Natural killer cell (primary cell): ENCODE data around the gene CDH6. TPM values are rescaled to one million over a fixed set of nuclear protein-coding genes. Genes with fewer than 3 reads are reported as not detected.

ENCODE experiments used
- ATAC-seq, 3 donors: fragments of 150-1000 bp in 2 of 3; fragments of 200-7000 bp in 1 of 3; cut with Tn5 transposase; 1 replicate in 1 of 3; 2 replicates in 2 of 3; pipeline ENCODE4 v1.10.0; 2021; ENCODE audit warnings: mild to moderate bottlenecking in 2 of 3, moderate library complexity in 2 of 3
- DNase-seq, 2 donors: peaks; one replicate each; pipeline versions ENCODE4 v3.0.0 to v3.0.0-alpha.2; 2013 to 2021; ENCODE audit warnings: mixed read lengths in 1 of 2
- H3K27ac ChIP-seq: one replicate; pipeline ENCODE4 v1.5.1; 2013; ENCODE audit warnings: mild to moderate bottlenecking, low read length
- H3K27me3 ChIP-seq: one replicate; pipeline ENCODE4 v1.6.1; 2013; ENCODE audit warnings: low read length; ENCODE audit not compliant: control insufficient read depth, insufficient read depth
- H3K36me3 ChIP-seq: one replicate; pipeline ENCODE4 v1.6.1; 2013; ENCODE audit warnings: low read length; ENCODE audit not compliant: control insufficient read depth, insufficient read depth
- H3K4me1 ChIP-seq: one replicate; pipeline ENCODE4 v1.6.1; 2013; ENCODE audit warnings: low read length; ENCODE audit not compliant: control insufficient read depth, insufficient read depth
- H3K4me3 ChIP-seq: one replicate; pipeline ENCODE4 v1.5.1; 2013; ENCODE audit warnings: low read length
- H3K9me3 ChIP-seq: one replicate; pipeline ENCODE4 v1.6.1; 2013; ENCODE audit warnings: low read length; ENCODE audit not compliant: control insufficient read depth, insufficient read depth
- H3K27ac Mint-ChIP-seq, 2 donors: one replicate each; pipeline ENCODE4 v1.8.0; 2022; ENCODE audit warnings: mild to moderate bottlenecking in 2 of 2, mixed read lengths in 2 of 2, moderate library complexity in 1 of 2
- H3K27me3 Mint-ChIP-seq, 2 donors: one replicate each; pipeline ENCODE4 v1.8.0; 2022; ENCODE audit warnings: low read depth in 2 of 2, mixed read lengths in 2 of 2
- H3K36me3 Mint-ChIP-seq: one replicate; pipeline ENCODE4 v1.8.0; 2022; ENCODE audit warnings: mixed read lengths
- H3K4me1 Mint-ChIP-seq, 2 donors: one replicate each; pipeline ENCODE4 v1.8.0; 2022; ENCODE audit warnings: mixed read lengths in 2 of 2
- H3K4me3 Mint-ChIP-seq: one replicate; pipeline ENCODE4 v1.8.0; 2022; ENCODE audit warnings: mild to moderate bottlenecking, moderate library complexity, mixed read lengths
- H3K9me3 Mint-ChIP-seq, 2 donors: one replicate each; pipeline ENCODE4 v1.8.0; 2022; ENCODE audit warnings: mixed read lengths in 2 of 2
- CTCF ChIP-seq: fragments of 200-600 bp; IDR thresholded peaks from one replicate; pipeline ENCODE4 v1.8.0; 2022; ENCODE audit warnings: antibody characterized with exemption
- WGBS: methylation state at CpG from one replicate; pipeline ENCODE4 v1.1.7; 2013; ENCODE audit warnings: missing lambda C conversion rate; ENCODE audit not compliant: insufficient coverage; 5-methylcytosine and 5-hydroxymethylcytosine counted together
- intact Hi-C: fragments of 100-400 bp; cut with micrococcal nuclease; formaldehyde crosslinking; loops from one replicate; pipeline ENCODE4 v1.14.2; 2022
- total RNA-seq, 4 donors: library from RNA; stranded (reverse); fragments of 120-200 nt in 1 of 4; gene quantifications; one replicate each; pipeline versions ENCODE4 v1.2.3 to v1.2.4, GENCODE V29; 2013 to 2022

Gene CDH6
- total RNA-seq, 3 donors from 2014 or later (not counting 1 experiment from before 2014, with no cell fraction given), result not detected

- no peaks in the 10 kb centered on the region for H3K4me1 Mint-ChIP-seq
- H3K4me3 ChIP-seq, result no peak overlapping the region
- ATAC-seq (no peak), DNase-seq (no peak)
- intact Hi-C loops, result no loop called here
- no peak overlapping the region for H3K4me3 Mint-ChIP-seq
- no peaks in the 10 kb centered on the region for H3K27me3 ChIP-seq
- H3K4me1 ChIP-seq, result no peaks in the 10 kb centered on the region
- no peak overlapping the region for H3K27ac Mint-ChIP-seq
- no peaks in the 10 kb centered on the region for H3K27me3 Mint-ChIP-seq
- peaks cover 0 to 12% of the 10 kb centered on the region in 2 donors for H3K9me3 Mint-ChIP-seq
- no peak for TF ChIP-seq CTCF
- no peaks in the 10 kb centered on the region for H3K36me3 ChIP-seq
- no peaks in the 10 kb centered on the region for H3K36me3 Mint-ChIP-seq
- no peak overlapping the region for H3K27ac ChIP-seq
- H3K9me3 ChIP-seq, result no peaks in the 10 kb centered on the region
Measured at GRCh38 chr5:31287985-31288384, 94.5 kb downstream of the CDH6 start.

GRCh38 chr5:31289429-31289828 lies 95.9 kb downstream of the CDH6 start:
- ATAC-seq, result no peak
- Mint-ChIP-seq H3K27ac (no peak overlapping the region), H3K27me3 (no peaks in the 10 kb centered on the region), H3K9me3 (peaks cover 0 to 14% of the 10 kb centered on the region in 2 donors), H3K4me3 (no peak overlapping the region), H3K4me1 (no peaks in the 10 kb centered on the region), H3K36me3 (no peaks in the 10 kb centered on the region)
- WGBS, result 87% methylated on average over 3 of the region's 3 CpGs
- Histone ChIP-seq H3K36me3 (no peaks in the 10 kb centered on the region), H3K27ac (no peak overlapping the region), H3K27me3 (no peaks in the 10 kb centered on the region), H3K9me3 (no peaks in the 10 kb centered on the region), H3K4me1 (no peaks in the 10 kb centered on the region), H3K4me3 (no peak overlapping the region)
- no peak for DNase-seq
- no peak for TF ChIP-seq CTCF
- intact Hi-C loops, result no loop called here

- Mint-ChIP-seq H3K27me3 (no peaks in the 10 kb centered on the region), H3K36me3 (no peaks in the 10 kb centered on the region), H3K4me3 (no peak overlapping the region), H3K4me1 (no peaks in the 10 kb centered on the region), H3K27ac (no peak overlapping the region), H3K9me3 (peaks cover 0 to 10% of the 10 kb centered on the region in 2 donors)
- H3K27ac ChIP-seq, result no peak overlapping the region
- 81% methylated on average over 7 of the region's 7 CpGs for WGBS
- H3K4me1 ChIP-seq, result no peaks in the 10 kb centered on the region
- no peaks in the 10 kb centered on the region for H3K9me3 ChIP-seq
- no peaks in the 10 kb centered on the region for H3K36me3 ChIP-seq
- H3K27me3 ChIP-seq, result no peaks in the 10 kb centered on the region
- TF ChIP-seq CTCF, result no peak
- intact Hi-C loops, result no loop called here
- DNase-seq (no peak), ATAC-seq (no peak)
- no peak overlapping the region for H3K4me3 ChIP-seq
Measured at GRCh38 chr5:31291323-31291854, 97.9 kb downstream of the CDH6 start.

GRCh38 chr5:31300501-31300900 lies 107.0 kb downstream of the CDH6 start:
- H3K27me3 Mint-ChIP-seq, result no peaks in the 10 kb centered on the region
- no peak overlapping the region for H3K27ac Mint-ChIP-seq
- Histone ChIP-seq H3K36me3 (no peaks in the 10 kb centered on the region), H3K27me3 (no peaks in the 10 kb centered on the region), H3K27ac (no peak overlapping the region), H3K4me1 (no peaks in the 10 kb centered on the region), H3K9me3 (no peaks in the 10 kb centered on the region), H3K4me3 (no peak overlapping the region)
- ATAC-seq (no peak), DNase-seq (no peak)
- no peak for TF ChIP-seq CTCF
- H3K4me3 Mint-ChIP-seq, result no peak overlapping the region
- no peaks in the 10 kb centered on the region for H3K36me3 Mint-ChIP-seq
- H3K9me3 Mint-ChIP-seq, result peaks cover 0 to 4% of the 10 kb centered on the region in 2 donors
- WGBS, result 100% methylated on average over 1 of the region's 1 CpG
- intact Hi-C loops, result no loop called here
- no peaks in the 10 kb centered on the region for H3K4me1 Mint-ChIP-seq
